HepG2 (cell line): ENCODE measurements around the gene PNKD. TPM values are rescaled to one million over a fixed set of nuclear protein-coding genes. Genes with fewer than 3 reads are reported as not detected.
A peak's percentile ranks its signal among the peaks of the same experiment; 100 is the strongest.

Source experiments
- AGO1 ChIP-seq: fragments of 200-400 bp; formaldehyde crosslinking; IDR thresholded peaks from 2 replicates; pipeline ENCODE4 v1.6.1; 2017; ENCODE audit warnings: mild to moderate bottlenecking, low read depth, low read length, moderate library complexity; ENCODE audit not compliant: poor library complexity, severe bottlenecking
- BHLHE40 ChIP-seq: IDR thresholded peaks from 2 replicates; pipeline ENCODE4 v1.6.1; 2011; ENCODE audit warnings: low read length, improper control_type of control experiment
- CBFB ChIP-seq: sonication (generic); formaldehyde crosslinking; IDR thresholded peaks from 2 replicates; pipeline ENCODE4 v1.4.0; 2020; ENCODE audit warnings: missing genetic modification reagents
- DRAP1 ChIP-seq: IDR thresholded peaks from 2 replicates; pipeline ENCODE4 v1.6.1; 2016; ENCODE audit warnings: missing genetic modification reagents, missing compliant biosample characterization
- GATAD2A ChIP-seq: IDR thresholded peaks from 2 replicates; pipeline ENCODE4 v1.6.1; 2016
- HDAC1 ChIP-seq: sonication (generic); formaldehyde crosslinking; IDR thresholded peaks from 2 replicates; pipeline ENCODE4 v1.5.1; 2020; ENCODE audit warnings: mild to moderate bottlenecking, missing genetic modification reagents
- HIVEP1 ChIP-seq: sonication (generic); formaldehyde crosslinking; IDR thresholded peaks from 2 replicates; pipeline ENCODE4 v1.4.0; 2020; ENCODE audit warnings: mild to moderate bottlenecking, missing genetic modification reagents
- NFIB ChIP-seq: sonication (generic); formaldehyde crosslinking; IDR thresholded peaks from 2 replicates; pipeline ENCODE4 v1.9.0; 2021; ENCODE audit warnings: missing genetic modification reagents, mild to moderate bottlenecking, borderline replicate concordance
- SMARCE1 ChIP-seq: fragments of 450-650 bp; IDR thresholded peaks from 2 replicates; pipeline ENCODE4 v1.6.1; 2017; ENCODE audit warnings: borderline replicate concordance
- ZBTB20 ChIP-seq: sonication (generic); formaldehyde crosslinking; IDR thresholded peaks from 2 replicates; pipeline ENCODE4 v1.8.1; 2023; ENCODE audit warnings: missing genetic modification reagents, low read depth, mild to moderate bottlenecking, borderline replicate concordance
- ZFY ChIP-seq: sonication (generic); formaldehyde crosslinking; IDR thresholded peaks from 2 replicates; pipeline ENCODE4 v1.4.0; 2020; ENCODE audit warnings: missing genetic modification reagents
- ZNF367 ChIP-seq: sonication (generic); formaldehyde crosslinking; IDR thresholded peaks from 2 replicates; pipeline ENCODE4 v1.4.0; 2020; ENCODE audit warnings: missing genetic modification reagents, borderline replicate concordance
- ZNF382 ChIP-seq: sonication (generic); formaldehyde crosslinking; IDR thresholded peaks from 2 replicates; pipeline ENCODE4 v1.5.0; 2020; ENCODE audit warnings: missing genetic modification reagents, mild to moderate bottlenecking, borderline replicate concordance
- ZNF503 ChIP-seq: sonication (generic); formaldehyde crosslinking; IDR thresholded peaks from 2 replicates; pipeline ENCODE4 v1.4.0; 2020; ENCODE audit warnings: missing genetic modification reagents
- ZNF670 ChIP-seq: sonication (generic); formaldehyde crosslinking; IDR thresholded peaks from 2 replicates; pipeline ENCODE4 v1.8.0; 2022; ENCODE audit warnings: mild to moderate bottlenecking, missing genetic modification reagents, borderline replicate concordance
- ZNF75D ChIP-seq: sonication (generic); formaldehyde crosslinking; IDR thresholded peaks from 2 replicates; pipeline ENCODE4 v1.8.1; 2023; ENCODE audit warnings: missing genetic modification reagents, mild to moderate bottlenecking, borderline replicate concordance
- ZNF850 ChIP-seq: sonication (generic); formaldehyde crosslinking; conservative IDR thresholded peaks from 2 replicates; pipeline ENCODE4 v1.9.0; 2021; ENCODE audit warnings: mild to moderate bottlenecking, missing genetic modification reagents
- polyA plus RNA-seq, 8 experiments: library from polyadenylated mRNA; depleted of rRNA in 3 of 8; stranded (reverse) in 7 of 8; unstranded in 1 of 8; fragments of >200 nt; fragmentation: Illumina TruSeq in 4 of 8; extraction: Trizol in 4 of 8; gene quantifications; 2 replicates each; pipeline versions ENCODE4 v1.2.1 to v1.2.3, GENCODE V29; 2011 to 2016; ENCODE audit warnings: low read depth in 4 of 8, missing spikeins in 1 of 8, mixed read lengths in 1 of 8; ENCODE audit not compliant: insufficient read depth in 1 of 8
- total RNA-seq, 5 experiments: library from RNA; depleted of rRNA; stranded (reverse); fragments of >200 nt; fragmentation: Illumina TruSeq; extraction: Trizol; gene quantifications; 2 replicates each; pipeline ENCODE4 v1.2.3, GENCODE V29; 2016; ENCODE audit warnings: low read depth in 1 of 5
- TF ChIP-seq, protein P1 (sequence below): IDR thresholded peaks from 2 replicates; pipeline ENCODE4 v1.6.1; 2016; ENCODE audit warnings: missing compliant biosample characterization, missing genetic modification reagents, borderline replicate concordance
- TF ChIP-seq, protein P2 (sequence below): sonication (generic); formaldehyde crosslinking; IDR thresholded peaks from 2 replicates; pipeline ENCODE4 v1.8.0; 2022; ENCODE audit warnings: mild to moderate bottlenecking, missing genetic modification reagents, borderline replicate concordance
- TF ChIP-seq, protein P3 (sequence below): sonication (generic); formaldehyde crosslinking; IDR thresholded peaks from 2 replicates; pipeline ENCODE4 v1.4.0; 2020; ENCODE audit warnings: missing genetic modification reagents

Gene PNKD
- total and polyA plus RNA-seq, 2 of the 13 experiments (the other 11 are each of a cell fraction or from before 2014, with no cell fraction given) = 55.9 to 80.4 TPM

GRCh38 chr2:218354850-218355443, 84.6 kb downstream of the PNKD start (continued):
- TF ChIP-seq, protein P1, sequence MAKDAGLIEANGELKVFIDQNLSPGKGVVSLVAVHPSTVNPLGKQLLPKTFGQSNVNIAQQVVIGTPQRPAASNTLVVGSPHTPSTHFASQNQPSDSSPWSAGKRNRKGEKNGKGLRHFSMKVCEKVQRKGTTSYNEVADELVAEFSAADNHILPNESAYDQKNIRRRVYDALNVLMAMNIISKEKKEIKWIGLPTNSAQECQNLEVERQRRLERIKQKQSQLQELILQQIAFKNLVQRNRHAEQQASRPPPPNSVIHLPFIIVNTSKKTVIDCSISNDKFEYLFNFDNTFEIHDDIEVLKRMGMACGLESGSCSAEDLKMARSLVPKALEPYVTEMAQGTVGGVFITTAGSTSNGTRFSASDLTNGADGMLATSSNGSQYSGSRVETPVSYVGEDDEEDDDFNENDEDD (CRISPR knock-in tag) = no peak
- TF ChIP-seq ZNF75D (CRISPR knock-in tag) = no peak
- TF ChIP-seq ZNF670 (CRISPR knock-in tag) = no peak
- TF ChIP-seq NFIB (CRISPR knock-in tag) = no peak
- no peak for TF ChIP-seq ZNF367 (CRISPR knock-in tag)
- 0 out of 2 replicates have a peak, but pooled peaks have one; percentile 57 for TF ChIP-seq HIVEP1 (CRISPR knock-in tag)
- peak; percentile 48 for TF ChIP-seq DRAP1 (CRISPR knock-in tag)
- TF ChIP-seq ZNF850 (CRISPR knock-in tag) = 0 out of 2 replicates have a peak, but pooled peaks have one; percentile 39
- peak; percentile 32; the same call in 1 of the 2 replicates for TF ChIP-seq HDAC1 (CRISPR knock-in tag)
- no peak for TF ChIP-seq SMARCE1
- no peak for TF ChIP-seq ZNF503 (CRISPR knock-in tag)
- no peak for TF ChIP-seq AGO1
- no peak for TF ChIP-seq ZNF382 (CRISPR knock-in tag)
- peak; percentile 67; the same call in 1 of the 2 replicates for TF ChIP-seq ZFY (CRISPR knock-in tag)
- TF ChIP-seq, protein P2, sequence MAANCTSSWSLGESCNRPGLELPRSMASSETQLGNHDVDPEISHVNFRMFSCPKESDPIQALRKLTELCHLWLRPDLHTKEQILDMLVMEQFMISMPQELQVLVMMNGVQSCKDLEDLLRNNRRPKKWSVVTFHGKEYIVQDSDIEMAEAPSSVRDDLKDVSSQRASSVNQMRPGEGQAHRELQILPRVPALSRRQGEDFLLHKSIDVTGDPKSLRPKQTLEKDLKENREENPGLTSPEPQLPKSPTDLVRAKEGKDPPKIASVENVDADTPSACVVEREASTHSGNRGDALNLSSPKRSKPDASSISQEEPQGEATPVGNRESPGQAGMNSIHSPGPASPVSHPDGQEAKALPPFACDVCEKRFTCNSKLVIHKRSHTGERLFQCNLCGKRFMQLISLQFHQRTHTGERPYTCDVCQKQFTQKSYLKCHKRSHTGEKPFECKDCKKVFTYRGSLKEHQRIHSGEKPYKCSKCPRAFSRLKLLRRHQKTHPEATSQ (CRISPR knock-in tag) = no peak
- TF ChIP-seq CBFB (CRISPR knock-in tag) = 0 out of 2 replicates have a peak, but pooled peaks have one; percentile 37
- TF ChIP-seq ZBTB20 = no peak
- TF ChIP-seq GATAD2A (CRISPR knock-in tag) = peak; percentile 76
- TF ChIP-seq, protein P3, sequence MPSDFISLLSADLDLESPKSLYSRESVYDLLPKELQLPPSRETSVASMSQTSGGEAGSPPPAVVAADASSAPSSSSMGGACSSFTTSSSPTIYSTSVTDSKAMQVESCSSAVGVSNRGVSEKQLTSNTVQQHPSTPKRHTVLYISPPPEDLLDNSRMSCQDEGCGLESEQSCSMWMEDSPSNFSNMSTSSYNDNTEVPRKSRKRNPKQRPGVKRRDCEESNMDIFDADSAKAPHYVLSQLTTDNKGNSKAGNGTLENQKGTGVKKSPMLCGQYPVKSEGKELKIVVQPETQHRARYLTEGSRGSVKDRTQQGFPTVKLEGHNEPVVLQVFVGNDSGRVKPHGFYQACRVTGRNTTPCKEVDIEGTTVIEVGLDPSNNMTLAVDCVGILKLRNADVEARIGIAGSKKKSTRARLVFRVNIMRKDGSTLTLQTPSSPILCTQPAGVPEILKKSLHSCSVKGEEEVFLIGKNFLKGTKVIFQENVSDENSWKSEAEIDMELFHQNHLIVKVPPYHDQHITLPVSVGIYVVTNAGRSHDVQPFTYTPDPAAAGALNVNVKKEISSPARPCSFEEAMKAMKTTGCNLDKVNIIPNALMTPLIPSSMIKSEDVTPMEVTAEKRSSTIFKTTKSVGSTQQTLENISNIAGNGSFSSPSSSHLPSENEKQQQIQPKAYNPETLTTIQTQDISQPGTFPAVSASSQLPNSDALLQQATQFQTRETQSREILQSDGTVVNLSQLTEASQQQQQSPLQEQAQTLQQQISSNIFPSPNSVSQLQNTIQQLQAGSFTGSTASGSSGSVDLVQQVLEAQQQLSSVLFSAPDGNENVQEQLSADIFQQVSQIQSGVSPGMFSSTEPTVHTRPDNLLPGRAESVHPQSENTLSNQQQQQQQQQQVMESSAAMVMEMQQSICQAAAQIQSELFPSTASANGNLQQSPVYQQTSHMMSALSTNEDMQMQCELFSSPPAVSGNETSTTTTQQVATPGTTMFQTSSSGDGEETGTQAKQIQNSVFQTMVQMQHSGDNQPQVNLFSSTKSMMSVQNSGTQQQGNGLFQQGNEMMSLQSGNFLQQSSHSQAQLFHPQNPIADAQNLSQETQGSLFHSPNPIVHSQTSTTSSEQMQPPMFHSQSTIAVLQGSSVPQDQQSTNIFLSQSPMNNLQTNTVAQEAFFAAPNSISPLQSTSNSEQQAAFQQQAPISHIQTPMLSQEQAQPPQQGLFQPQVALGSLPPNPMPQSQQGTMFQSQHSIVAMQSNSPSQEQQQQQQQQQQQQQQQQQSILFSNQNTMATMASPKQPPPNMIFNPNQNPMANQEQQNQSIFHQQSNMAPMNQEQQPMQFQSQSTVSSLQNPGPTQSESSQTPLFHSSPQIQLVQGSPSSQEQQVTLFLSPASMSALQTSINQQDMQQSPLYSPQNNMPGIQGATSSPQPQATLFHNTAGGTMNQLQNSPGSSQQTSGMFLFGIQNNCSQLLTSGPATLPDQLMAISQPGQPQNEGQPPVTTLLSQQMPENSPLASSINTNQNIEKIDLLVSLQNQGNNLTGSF (CRISPR knock-in tag) = no peak
- peak; percentile 33; the same call in 1 of the 2 replicates for TF ChIP-seq BHLHE40
